Trophoblast cell (in vitro differentiated cells and primary cell): Measurements from ENCODE around the gene TNFRSF25.

Source experiments
- DNase-seq, 2 donors: peaks; one replicate each; pipeline ENCODE4 v3.0.0-alpha.2; 2016
- H2AFZ ChIP-seq: 2 replicates; pipeline ENCODE4 v1.6.1; 2013; ENCODE audit warnings: low read length, moderate library complexity, mild to moderate bottlenecking; ENCODE audit not compliant: insufficient read depth, poor library complexity
- H2AK5ac ChIP-seq: 2 replicates; pipeline ENCODE4 v1.6.1; 2013; ENCODE audit warnings: mild to moderate bottlenecking, low read length
- H2BK120ac ChIP-seq: 2 replicates; pipeline ENCODE4 v1.6.1; 2013; ENCODE audit warnings: low read length, mild to moderate bottlenecking, moderate library complexity; ENCODE audit not compliant: insufficient read depth, poor library complexity
- H2BK12ac ChIP-seq: 2 replicates; pipeline ENCODE4 v1.6.1; 2013; ENCODE audit warnings: mild to moderate bottlenecking, low read length, moderate library complexity
- H2BK5ac ChIP-seq: 2 replicates; pipeline ENCODE4 v1.6.1; 2013; ENCODE audit warnings: low read length, low read depth, moderate library complexity, mild to moderate bottlenecking; ENCODE audit not compliant: poor library complexity
- H3K14ac ChIP-seq: 2 replicates; pipeline ENCODE4 v1.6.1; 2013; ENCODE audit warnings: mild to moderate bottlenecking, low read length
- H3K18ac ChIP-seq: 2 replicates; pipeline ENCODE4 v1.6.1; 2013; ENCODE audit warnings: mild to moderate bottlenecking, low read length
- H3K23ac ChIP-seq: 2 replicates; pipeline ENCODE4 v1.6.1; 2013; ENCODE audit warnings: low read length
- H3K27ac ChIP-seq: 2 replicates; pipeline ENCODE4 v1.5.1; 2013; ENCODE audit warnings: low read depth, mild to moderate bottlenecking, inconsistent platforms, low read length, moderate library complexity
- H3K27me3 ChIP-seq: 2 replicates; pipeline ENCODE4 v1.6.1; 2013; ENCODE audit warnings: inconsistent platforms, mild to moderate bottlenecking, low read length, moderate library complexity; ENCODE audit not compliant: insufficient read depth
- H3K36me3 ChIP-seq, 2 experiments: 1 replicate in 1 of 2; 2 replicates in 1 of 2; pipeline ENCODE4 v1.6.1; 2013; ENCODE audit warnings: low read length in 2 of 2, mild to moderate bottlenecking in 2 of 2, moderate library complexity in 1 of 2; ENCODE audit not compliant: insufficient read depth in 2 of 2, control insufficient read depth in 1 of 2
- H3K4ac ChIP-seq: 2 replicates; pipeline ENCODE4 v1.6.1; 2013; ENCODE audit warnings: low read depth, mild to moderate bottlenecking, low read length, moderate library complexity
- H3K4me1 ChIP-seq, 2 experiments: 1 replicate in 1 of 2; 2 replicates in 1 of 2; pipeline ENCODE4 v1.6.1; 2013; ENCODE audit warnings: low read length in 2 of 2, mild to moderate bottlenecking in 2 of 2, moderate library complexity in 1 of 2; ENCODE audit not compliant: insufficient read depth in 2 of 2, control insufficient read depth in 1 of 2
- H3K4me2 ChIP-seq: 2 replicates; pipeline ENCODE4 v1.6.1; 2013; ENCODE audit warnings: inconsistent platforms, mild to moderate bottlenecking, low read length, moderate library complexity
- H3K4me3 ChIP-seq: 2 replicates; pipeline ENCODE4 v1.5.1; 2013; ENCODE audit warnings: mild to moderate bottlenecking, low read depth, low read length, inconsistent platforms
- H3K79me1 ChIP-seq: one replicate; pipeline ENCODE4 v1.6.1; 2013; ENCODE audit warnings: low read length
- H3K79me2 ChIP-seq: 2 replicates; pipeline ENCODE4 v1.6.1; 2013; ENCODE audit warnings: low read length, mild to moderate bottlenecking; ENCODE audit not compliant: control insufficient read depth, insufficient read depth, poor library complexity
- H3K9ac ChIP-seq: 2 replicates; pipeline ENCODE4 v1.6.1; 2013; ENCODE audit warnings: mild to moderate bottlenecking, low read length
- H3K9me3 ChIP-seq: 2 replicates; pipeline ENCODE4 v1.6.1; 2013; ENCODE audit warnings: low read depth, mild to moderate bottlenecking, control low read depth, inconsistent platforms, low read length; ENCODE audit not compliant: insufficient read depth
- H4K12ac ChIP-seq: 2 replicates; pipeline ENCODE4 v1.6.1; 2013; ENCODE audit warnings: low read depth, mild to moderate bottlenecking, low read length, moderate library complexity
- H4K8ac ChIP-seq: 2 replicates; pipeline ENCODE4 v1.6.1; 2013; ENCODE audit warnings: low read depth, mild to moderate bottlenecking, low read length, moderate library complexity
- H4K91ac ChIP-seq: one replicate; pipeline ENCODE4 v1.6.1; 2013; ENCODE audit warnings: low read depth, mild to moderate bottlenecking, low read length, moderate library complexity
- WGBS: extraction: QIAGEN DNeasy Blood & Tissue Kit; methylation state at CpG from one replicate; pipeline ENCODE4 v1.1.7; 2013; ENCODE audit warnings: missing lambda C conversion rate; ENCODE audit not compliant: insufficient read length, insufficient coverage; ENCODE audit errors: extremely low coverage; 5-methylcytosine and 5-hydroxymethylcytosine counted together

Gene TNFRSF25

GRCh38 chr1:6504887-6505286 is 38.9 kb upstream of the TNFRSF25 start:
- H4K12ac ChIP-seq: peak overlapping the region; percentile 34
- H3K27ac ChIP-seq: no peak overlapping the region
- H4K91ac ChIP-seq: peak overlapping the region; percentile 25
- no peak overlapping the region for H4K8ac ChIP-seq
- H3K79me2 ChIP-seq: no peaks in the 10 kb centered on the region
- H3K27me3 ChIP-seq: no peaks in the 10 kb centered on the region
- H3K4me2 ChIP-seq: no peak overlapping the region
- peak overlapping the region; percentile 84 for H2AK5ac ChIP-seq
- peak overlapping the region; percentile 47 for H2BK12ac ChIP-seq
- H3K4ac ChIP-seq: no peak overlapping the region
- H3K23ac ChIP-seq: no peak overlapping the region
- H3K9me3 ChIP-seq: peaks cover 2% of the 10 kb centered on the region
- peak overlapping the region; percentile 18 for H3K18ac ChIP-seq
- no peak overlapping the region for H2AFZ ChIP-seq
- no peak overlapping the region for H2BK120ac ChIP-seq
- peaks cover 16 to 18% of the 10 kb centered on the region in 2 experiments for H3K4me1 ChIP-seq
- no peak overlapping the region for H3K4me3 ChIP-seq
- no peak for DNase-seq
- peaks cover 12% of the 10 kb centered on the region for H3K79me1 ChIP-seq
- no peak overlapping the region for H2BK5ac ChIP-seq
- H3K36me3 ChIP-seq: no peaks in the 10 kb centered on the region
- no peak overlapping the region for H3K9ac ChIP-seq
- no CpG with 5 or more reads among the region's 15 CpGs for WGBS
- no peak overlapping the region for H3K14ac ChIP-seq

- Histone ChIP-seq H3K23ac (no peak overlapping the region), H4K8ac (no peak overlapping the region), H3K79me1 (peaks cover 14% of the 10 kb centered on the region), H2BK5ac (no peak overlapping the region), H3K4ac (no peak overlapping the region), H3K27ac (no peak overlapping the region), H3K4me3 (no peak overlapping the region), H3K9me3 (peaks cover 2% of the 10 kb centered on the region), H3K36me3 (no peaks in the 10 kb centered on the region), H2AK5ac (peak overlapping the region; percentile 61), H2AFZ (no peak overlapping the region), H3K4me2 (no peak overlapping the region), H3K4me1 (peaks cover 19 to 22% of the 10 kb centered on the region in 2 experiments), H3K14ac (peak overlapping the region; percentile 10), H3K18ac (no peak overlapping the region), H2BK120ac (no peak overlapping the region), H4K91ac (no peak overlapping the region), H2BK12ac (peak overlapping the region; percentile 51), H3K79me2 (no peaks in the 10 kb centered on the region), H4K12ac (no peak overlapping the region), H3K27me3 (no peaks in the 10 kb centered on the region), H3K9ac (no peak overlapping the region)
- no CpG with 5 or more reads among the region's 20 CpGs for WGBS
- DNase-seq: no peak
Measured at GRCh38 chr1:6503884-6504602, 38.1 kb upstream of the TNFRSF25 start.

- Histone ChIP-seq H3K36me3 (no peaks in the 10 kb centered on the region), H3K9me3 (peaks cover 2% of the 10 kb centered on the region), H4K91ac (no peak overlapping the region), H3K4ac (no peak overlapping the region), H2BK5ac (no peak overlapping the region), H3K14ac (no peak overlapping the region), H4K12ac (no peak overlapping the region), H3K27ac (no peak overlapping the region), H4K8ac (no peak overlapping the region), H3K27me3 (no peaks in the 10 kb centered on the region), H3K4me3 (no peak overlapping the region), H3K18ac (no peak overlapping the region), H2AFZ (no peak overlapping the region), H2AK5ac (peak overlapping the region; percentile 24), H3K23ac (no peak overlapping the region), H3K9ac (no peak overlapping the region), H3K4me2 (no peak overlapping the region), H3K79me2 (peaks cover 2% of the 10 kb centered on the region), H3K4me1 (peaks cover 23 to 32% of the 10 kb centered on the region in 2 experiments), H2BK120ac (no peak overlapping the region), H2BK12ac (peak overlapping the region; percentile 13), H3K79me1 (peaks cover 18% of the 10 kb centered on the region)
- no CpG with 5 or more reads among the region's 31 CpGs for WGBS
- DNase-seq: no peak
Measured at GRCh38 chr1:6502000-6502891, 36.3 kb upstream of the TNFRSF25 start.

- Histone ChIP-seq H4K8ac (no peak overlapping the region), H2BK120ac (no peak overlapping the region), H3K79me2 (peaks cover 6% of the 10 kb centered on the region), H3K4me1 (peaks cover 20 to 29% of the 10 kb centered on the region in 2 experiments), H4K12ac (no peak overlapping the region), H2AK5ac (peak overlapping the region; percentile 23), H3K27ac (no peak overlapping the region), H2AFZ (no peak overlapping the region), H3K36me3 (no peaks in the 10 kb centered on the region), H3K9me3 (peaks cover 2% of the 10 kb centered on the region), H3K14ac (no peak overlapping the region), H2BK12ac (peak overlapping the region; percentile 42), H3K23ac (no peak overlapping the region), H3K9ac (no peak overlapping the region), H4K91ac (no peak overlapping the region), H3K27me3 (no peaks in the 10 kb centered on the region), H2BK5ac (no peak overlapping the region), H3K18ac (no peak overlapping the region), H3K79me1 (peaks cover 22% of the 10 kb centered on the region), H3K4me3 (no peak overlapping the region), H3K4me2 (no peak overlapping the region), H3K4ac (no peak overlapping the region)
- WGBS: no CpG with 5 or more reads among the region's 10 CpGs
- DNase-seq: no peak
Measured at GRCh38 chr1:6501279-6501813, 35.4 kb upstream of the TNFRSF25 start.
